Measurements from ENCODE around the gene LINC00237. TPM values are rescaled to one million over a fixed set of nuclear protein-coding genes. Genes with fewer than 3 reads are reported as not detected.

Gene LINC00237
- total and polyA plus RNA-seq, 2 donors from 2014 or later, result not detected

DNA sequence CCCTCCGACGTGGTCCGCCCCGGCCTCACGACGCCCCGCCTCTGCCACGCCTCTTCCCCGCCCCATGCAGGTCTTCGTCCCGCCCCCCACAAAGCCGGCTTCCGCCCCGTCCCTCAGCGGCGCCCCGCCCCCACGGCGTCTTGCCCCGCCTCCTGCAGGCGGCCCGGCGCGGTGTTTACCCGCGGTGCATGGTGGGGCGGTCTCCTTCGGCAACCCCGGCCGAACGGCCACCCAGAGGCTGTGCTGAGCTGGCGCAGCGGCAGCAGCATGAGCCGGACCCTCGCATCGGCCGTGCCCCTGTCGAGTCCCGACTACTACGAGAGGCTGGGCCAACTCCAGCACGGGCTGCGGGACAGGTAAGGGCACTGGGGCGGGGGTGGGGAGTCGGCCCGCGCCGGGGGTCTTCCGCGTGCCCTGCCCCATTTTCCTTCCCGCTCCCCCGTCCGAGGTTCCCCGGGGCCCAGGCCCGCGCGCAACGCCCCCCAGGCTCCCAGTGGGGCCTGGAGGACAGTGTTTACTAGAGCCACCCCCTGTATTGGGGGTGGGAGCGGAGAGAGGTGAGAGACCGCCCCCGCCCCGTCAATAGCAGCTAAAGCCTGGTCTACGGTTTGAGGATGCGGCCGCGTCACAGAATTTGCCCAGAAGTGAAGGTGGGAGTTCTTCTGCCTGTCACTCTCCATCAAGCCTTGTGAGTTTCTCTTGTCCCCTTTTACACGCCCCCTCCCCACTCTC lies 19.9 kb upstream of the LINC00237 start, which contains the start of gene KIZ:
Gene KIZ (plus strand): TSS at position 234 of the 732 bp plus-strand sequence. CDS start 34 bp downstream, at position 268.
- Histone ChIP-seq H3K36me3 (ENCODE audit: control insufficient read depth in 2 of 3, insufficient read depth in 3 of 3, low read length in 3 of 3) (no peaks in the 10 kb centered on the region), H3K27me3 (ENCODE audit: control insufficient read depth, insufficient read depth, low read length) (no peaks in the 10 kb centered on the region), H3K4me3 (ENCODE audit: low read length in 3 of 3) (peak within 1 kb of the TSS; percentile 74 to 97 (median 81)), H3K4me1 (ENCODE audit: control insufficient read depth in 2 of 3, insufficient read depth in 2 of 3, low read depth in 1 of 3, low read length in 3 of 3) (peaks cover 0 to 4% (median 0%) of the 10 kb centered on the region in 3 donors), H3K9me3 (ENCODE audit: control insufficient read depth in 2 of 3, insufficient read depth in 1 of 3, low read length in 3 of 3) (no peaks in the 10 kb centered on the region), H3K27ac (ENCODE audit: low read depth in 2 of 2, low read length in 2 of 2) (peak within 1 kb of the TSS; percentile 57 to 77), H3K9ac (ENCODE audit: low read length in 3 of 3) (peak within 1 kb of the TSS; percentile 70 to 80 (median 72))
- DNase-seq, result peak; percentile 97 to 99 (median 98)
- no peak for FAIRE-seq
- TF ChIP-seq, protein P1, sequence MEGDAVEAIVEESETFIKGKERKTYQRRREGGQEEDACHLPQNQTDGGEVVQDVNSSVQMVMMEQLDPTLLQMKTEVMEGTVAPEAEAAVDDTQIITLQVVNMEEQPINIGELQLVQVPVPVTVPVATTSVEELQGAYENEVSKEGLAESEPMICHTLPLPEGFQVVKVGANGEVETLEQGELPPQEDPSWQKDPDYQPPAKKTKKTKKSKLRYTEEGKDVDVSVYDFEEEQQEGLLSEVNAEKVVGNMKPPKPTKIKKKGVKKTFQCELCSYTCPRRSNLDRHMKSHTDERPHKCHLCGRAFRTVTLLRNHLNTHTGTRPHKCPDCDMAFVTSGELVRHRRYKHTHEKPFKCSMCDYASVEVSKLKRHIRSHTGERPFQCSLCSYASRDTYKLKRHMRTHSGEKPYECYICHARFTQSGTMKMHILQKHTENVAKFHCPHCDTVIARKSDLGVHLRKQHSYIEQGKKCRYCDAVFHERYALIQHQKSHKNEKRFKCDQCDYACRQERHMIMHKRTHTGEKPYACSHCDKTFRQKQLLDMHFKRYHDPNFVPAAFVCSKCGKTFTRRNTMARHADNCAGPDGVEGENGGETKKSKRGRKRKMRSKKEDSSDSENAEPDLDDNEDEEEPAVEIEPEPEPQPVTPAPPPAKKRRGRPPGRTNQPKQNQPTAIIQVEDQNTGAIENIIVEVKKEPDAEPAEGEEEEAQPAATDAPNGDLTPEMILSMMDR (IDR thresholded peaks at IDR 0.05; ENCODE audit: borderline replicate concordance, extremely low read depth, insufficient read depth), result peak; percentile 45
- intact Hi-C loops (cut with DNase I), result no loop called here

DNA sequence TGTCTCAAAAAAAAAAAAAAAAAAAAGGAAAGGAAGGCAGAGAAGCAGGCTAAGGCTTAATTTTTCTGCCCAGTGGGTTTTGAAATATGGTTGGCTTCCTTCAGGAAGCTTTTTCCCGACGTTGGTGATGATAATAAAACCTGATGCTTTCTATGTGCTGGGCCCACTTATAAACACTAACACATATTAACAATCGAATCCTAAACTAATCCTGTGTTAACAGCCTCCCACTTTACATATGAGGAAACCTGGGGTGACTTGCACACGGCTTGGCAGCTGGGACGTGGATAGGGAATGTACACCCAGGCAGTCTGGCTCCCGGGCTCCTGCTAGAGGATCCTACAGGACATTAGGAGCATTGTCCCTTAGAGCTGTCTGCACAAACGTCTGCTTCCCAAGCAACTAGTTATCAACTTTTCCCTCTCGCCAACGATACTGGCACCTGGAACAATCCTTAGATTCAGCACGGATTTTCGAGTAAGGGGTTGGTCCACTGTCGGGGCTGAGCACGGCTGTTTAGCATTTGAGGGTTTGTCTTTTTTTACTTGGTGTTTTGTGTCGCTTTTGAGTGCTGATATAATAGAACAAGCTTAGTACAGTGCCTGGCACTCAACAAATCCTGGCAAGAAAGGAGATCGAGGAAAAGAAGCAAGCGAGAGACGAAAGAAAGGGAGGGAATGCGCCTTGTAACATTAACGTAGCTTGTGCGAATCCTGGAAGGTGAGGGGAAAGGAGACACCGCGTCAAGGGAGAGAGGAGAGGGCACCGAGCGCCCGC lies 19.1 kb upstream of the LINC00237 start:
- Histone ChIP-seq H3K9me3 (ENCODE audit: control insufficient read depth in 2 of 3, insufficient read depth in 1 of 3, low read length in 3 of 3) (no peaks in the 10 kb centered on the region), H3K27me3 (ENCODE audit: control insufficient read depth, insufficient read depth, low read length) (no peaks in the 10 kb centered on the region), H3K4me3 (ENCODE audit: low read length in 3 of 3) (peak overlapping the region; percentile 74 to 97 (median 79)), H3K4me1 (ENCODE audit: control insufficient read depth in 2 of 3, insufficient read depth in 2 of 3, low read depth in 1 of 3, low read length in 3 of 3) (peaks cover 0 to 4% (median 0%) of the 10 kb centered on the region in 3 donors), H3K9ac (ENCODE audit: low read length in 3 of 3) (peak overlapping the region; percentile 30 to 75 (median 72)), H3K27ac (ENCODE audit: low read depth in 2 of 2, low read length in 2 of 2) (peak overlapping the region in 1 of 2 donors; percentile 77), H3K36me3 (ENCODE audit: control insufficient read depth in 2 of 3, insufficient read depth in 3 of 3, low read length in 3 of 3) (no peaks in the 10 kb centered on the region)
- DNase-seq, result peak in 2 of 5 donors; percentile 57 to 61
- intact Hi-C loops (cut with DNase I), result no loop called here
- TF ChIP-seq, protein P1 (IDR thresholded peaks at IDR 0.05; ENCODE audit: borderline replicate concordance, extremely low read depth, insufficient read depth), result peak; percentile 12
- no peak for FAIRE-seq

DNA sequence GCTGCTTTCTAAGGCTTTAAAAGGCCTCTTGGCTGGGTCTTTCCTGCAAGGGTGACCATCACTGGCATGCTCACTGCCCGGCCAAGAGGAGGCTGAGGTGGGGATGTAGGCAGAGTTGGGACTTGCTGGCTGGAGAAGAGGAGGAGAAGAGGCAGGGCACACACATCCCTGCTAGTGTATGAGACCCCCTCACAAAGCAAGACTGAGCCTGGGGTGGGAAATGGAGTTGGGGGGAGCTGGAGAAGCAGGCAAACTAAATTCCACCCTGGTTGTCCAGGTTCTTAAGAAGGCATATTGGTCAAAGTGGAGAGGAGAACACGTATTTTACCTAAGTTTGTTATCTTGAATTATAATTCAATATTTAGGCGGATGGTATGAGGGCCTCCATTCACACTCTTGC lies 18.0 kb upstream of the LINC00237 start:
- peaks cover 0 to 4% (median 0%) of the 10 kb centered on the region in 3 donors for H3K4me1 ChIP-seq (ENCODE audit: control insufficient read depth in 2 of 3, insufficient read depth in 2 of 3, low read depth in 1 of 3, low read length in 3 of 3)
- H3K27me3 ChIP-seq (ENCODE audit: control insufficient read depth, insufficient read depth, low read length), result no peaks in the 10 kb centered on the region
- TF ChIP-seq, protein P1 (IDR thresholded peaks at IDR 0.05; ENCODE audit: borderline replicate concordance, extremely low read depth, insufficient read depth), result no peak
- no peak overlapping the region for H3K27ac ChIP-seq (ENCODE audit: low read depth in 2 of 2, low read length in 2 of 2)
- H3K36me3 ChIP-seq (ENCODE audit: control insufficient read depth in 2 of 3, insufficient read depth in 3 of 3, low read length in 3 of 3), result no peaks in the 10 kb centered on the region
- intact Hi-C loops (cut with DNase I), result no loop called here
- no peak for FAIRE-seq
- no peak overlapping the region for H3K9ac ChIP-seq (ENCODE audit: low read length in 3 of 3)
- H3K9me3 ChIP-seq (ENCODE audit: control insufficient read depth in 2 of 3, insufficient read depth in 1 of 3, low read length in 3 of 3), result no peaks in the 10 kb centered on the region
- no peak for DNase-seq
- H3K4me3 ChIP-seq (ENCODE audit: low read length in 3 of 3), result no peak overlapping the region

All from kidney (tissue), 14 donors.